ENCODE measurements around the gene PSEN1.

Gene PSEN1

GRCh38 chr14:73136387-73137225 is at the start of gene PSEN1:
TSS of gene PSEN1 (plus strand) at chr14:73136507. CDS start at chr14:73148020, 11,513 bp downstream.
- DNase-seq (ENCODE audit: low read depth in 2 of 3, low spot score in 2 of 3): peak; percentile 96 to 99 (median 99)

GRCh38 chr14:73091044-73091443 is 45.3 kb upstream of the PSEN1 start:
- no peak for DNase-seq (ENCODE audit: low read depth in 2 of 3, low spot score in 2 of 3)

GRCh38 chr14:73097421-73097820 is 38.9 kb upstream of the PSEN1 start:
- DNase-seq (ENCODE audit: low read depth in 2 of 3, low spot score in 2 of 3): no peak

- DNase-seq (ENCODE audit: low read depth in 2 of 3, low spot score in 2 of 3): no peak
Observed at GRCh38 chr14:73100334-73100733, 36.0 kb upstream of the PSEN1 start.

GRCh38 chr14:73102806-73103497 is 33.4 kb upstream of the PSEN1 start:
- DNase-seq (ENCODE audit: low read depth in 2 of 3, low spot score in 2 of 3): no peak

- DNase-seq (ENCODE audit: low read depth in 2 of 3, low spot score in 2 of 3): no peak
Observed at GRCh38 chr14:73105050-73105449, 31.3 kb upstream of the PSEN1 start.

GRCh38 chr14:73105727-73106126 is 30.6 kb upstream of the PSEN1 start:
- DNase-seq (ENCODE audit: low read depth in 2 of 3, low spot score in 2 of 3): no peak

GRCh38 chr14:73116079-73116665 is 20.1 kb upstream of the PSEN1 start:
- no peak for DNase-seq (ENCODE audit: low read depth in 2 of 3, low spot score in 2 of 3)

- no peak for DNase-seq (ENCODE audit: low read depth in 2 of 3, low spot score in 2 of 3)
Observed at GRCh38 chr14:73124180-73124894, 12.0 kb upstream of the PSEN1 start.

GRCh38 chr14:73125169-73125588 is 11.1 kb upstream of the PSEN1 start:
- no peak for DNase-seq (ENCODE audit: low read depth in 2 of 3, low spot score in 2 of 3)

- no peak for DNase-seq (ENCODE audit: low read depth in 2 of 3, low spot score in 2 of 3)
Observed at GRCh38 chr14:73125746-73126145, 10.6 kb upstream of the PSEN1 start.

- DNase-seq (ENCODE audit: low read depth in 2 of 3, low spot score in 2 of 3): no peak
Observed at GRCh38 chr14:73133795-73134194, 2.5 kb upstream of the PSEN1 start.

GRCh38 chr14:73136085-73136386 is 271 bp upstream of the PSEN1 start:
- DNase-seq (ENCODE audit: low read depth in 2 of 3, low spot score in 2 of 3): no peak

- no peak for DNase-seq (ENCODE audit: low read depth in 2 of 3, low spot score in 2 of 3)
Observed at GRCh38 chr14:73140811-73141323, 4.6 kb downstream of the PSEN1 start.

GRCh38 chr14:73142216-73142615 is 5.9 kb downstream of the PSEN1 start:
- no peak for DNase-seq (ENCODE audit: low read depth in 2 of 3, low spot score in 2 of 3)

GRCh38 chr14:73143003-73143402 is 6.7 kb downstream of the PSEN1 start:
- no peak for DNase-seq (ENCODE audit: low read depth in 2 of 3, low spot score in 2 of 3)

- DNase-seq (ENCODE audit: low read depth in 2 of 3, low spot score in 2 of 3): no peak
Observed at GRCh38 chr14:73143617-73144016, 7.3 kb downstream of the PSEN1 start.

GRCh38 chr14:73145371-73145770 is 9.1 kb downstream of the PSEN1 start:
- DNase-seq (ENCODE audit: low read depth in 2 of 3, low spot score in 2 of 3): no peak

GRCh38 chr14:73146111-73146510 is 9.8 kb downstream of the PSEN1 start:
- no peak for DNase-seq (ENCODE audit: low read depth in 2 of 3, low spot score in 2 of 3)

GRCh38 chr14:73149753-73150152 is 13.4 kb downstream of the PSEN1 start:
- DNase-seq (ENCODE audit: low read depth in 2 of 3, low spot score in 2 of 3): no peak

GRCh38 chr14:73153272-73153671 is 17.0 kb downstream of the PSEN1 start:
- DNase-seq (ENCODE audit: low read depth in 2 of 3, low spot score in 2 of 3): no peak

All from activated CD8-positive, alpha-beta memory T cell treated with anti-CD3 and anti-CD28 coated beads for 48 hours (primary cell).